Stimulated activated CD4-positive, alpha-beta T cell treated with anti-CD3 and anti-CD28 coated beads, TNF-alpha, amount 100 ng/mL, for 1 hour (primary cell): ENCODE measurements around the gene STX2.
"Not testable (repeated sequence)": the region's sequence is repeated elsewhere in the genome, so short reads cannot be mapped to it uniquely, and the experiment has no call there.

Experiments
- DNase-seq, 3 donors: peaks; one replicate each; pipeline ENCODE4 v3.0.0-alpha.2; 2020; ENCODE audit warnings: low read depth in 3 of 3, low spot score in 1 of 3

Gene STX2

DNA sequence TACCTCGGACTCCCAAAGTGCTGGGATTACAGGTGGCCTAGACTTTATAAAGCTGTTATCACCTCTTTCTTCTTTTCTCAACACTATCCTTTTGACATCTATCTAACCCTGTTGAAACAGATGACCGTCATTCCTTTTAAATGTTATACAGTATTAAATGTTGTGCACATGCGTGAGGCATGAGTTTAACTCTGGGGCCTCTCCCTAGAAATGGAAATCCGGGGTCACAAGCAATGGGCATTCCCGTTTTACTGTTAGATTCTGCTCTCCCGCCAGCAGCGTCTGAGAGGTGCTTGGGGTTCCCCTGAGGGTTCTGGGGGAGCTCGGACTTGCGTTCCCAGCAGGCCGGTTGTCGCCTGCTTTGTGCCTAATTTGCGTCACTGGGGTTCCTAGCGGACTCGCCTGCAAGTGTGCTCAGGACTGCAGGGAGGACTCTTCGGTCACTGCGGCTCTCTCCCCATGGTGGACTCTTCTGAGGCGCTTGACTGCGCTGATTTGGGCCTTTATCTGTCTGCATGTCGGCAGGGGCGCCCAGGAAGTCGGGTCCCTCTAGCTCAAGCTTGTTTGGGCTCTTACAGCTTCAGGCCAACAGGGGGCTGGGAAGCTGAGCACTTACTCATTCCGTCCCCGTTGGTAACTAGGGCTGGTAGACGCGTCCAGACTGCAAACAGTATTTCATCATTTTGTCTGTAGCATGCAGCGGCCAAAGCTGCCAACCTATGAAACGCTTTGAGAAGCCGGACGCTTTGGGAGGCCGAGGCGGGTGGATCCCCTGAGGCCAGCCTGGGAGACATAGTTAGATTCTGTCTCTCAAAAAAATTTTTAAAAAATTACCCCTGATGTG is 31.6 kb upstream of the STX2 start:
- DNase-seq = peak in 2 of 3 donors; percentile 29 to 38

- no peak for DNase-seq
These were observed 29.4 kb upstream of the STX2 start for GRCh38 chr12:130868412-130868811.

GRCh38 chr12:130863298-130863697 is 24.2 kb upstream of the STX2 start:
- no peak for DNase-seq

GRCh38 chr12:130862771-130863170 is 23.7 kb upstream of the STX2 start:
- DNase-seq = not testable (repeated sequence)

- no peak for DNase-seq
These were observed 23.1 kb upstream of the STX2 start for GRCh38 chr12:130862161-130862560.

- DNase-seq = no peak
These were observed 21.3 kb upstream of the STX2 start for GRCh38 chr12:130860311-130860710.

DNA sequence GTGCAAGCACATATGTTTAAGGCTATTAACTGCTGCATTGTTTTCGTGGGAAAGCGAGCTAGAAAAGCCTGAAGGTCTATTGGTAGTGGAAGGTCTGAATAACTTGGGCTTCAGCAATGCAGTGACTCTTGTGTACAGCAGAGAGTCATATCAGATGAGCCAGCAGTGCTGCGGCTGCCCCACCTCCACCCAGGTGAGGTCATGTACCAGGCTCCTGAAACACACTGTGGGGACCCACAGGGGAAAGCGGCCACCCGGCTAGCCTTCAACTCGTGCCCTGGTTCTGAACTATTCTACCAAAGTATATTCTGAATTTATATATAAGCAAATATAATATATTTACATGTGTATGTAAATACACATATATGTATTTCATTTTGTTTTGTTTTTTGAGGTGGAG is 20.1 kb upstream of the STX2 start:
- DNase-seq = no peak

GRCh38 chr12:130858084-130858483 is 19.0 kb upstream of the STX2 start:
- DNase-seq = no peak

GRCh38 chr12:130856088-130856487 is 17.0 kb upstream of the STX2 start:
- DNase-seq = no peak

GRCh38 chr12:130850418-130851021 is 11.5 kb upstream of the STX2 start:
- no peak for DNase-seq

DNA sequence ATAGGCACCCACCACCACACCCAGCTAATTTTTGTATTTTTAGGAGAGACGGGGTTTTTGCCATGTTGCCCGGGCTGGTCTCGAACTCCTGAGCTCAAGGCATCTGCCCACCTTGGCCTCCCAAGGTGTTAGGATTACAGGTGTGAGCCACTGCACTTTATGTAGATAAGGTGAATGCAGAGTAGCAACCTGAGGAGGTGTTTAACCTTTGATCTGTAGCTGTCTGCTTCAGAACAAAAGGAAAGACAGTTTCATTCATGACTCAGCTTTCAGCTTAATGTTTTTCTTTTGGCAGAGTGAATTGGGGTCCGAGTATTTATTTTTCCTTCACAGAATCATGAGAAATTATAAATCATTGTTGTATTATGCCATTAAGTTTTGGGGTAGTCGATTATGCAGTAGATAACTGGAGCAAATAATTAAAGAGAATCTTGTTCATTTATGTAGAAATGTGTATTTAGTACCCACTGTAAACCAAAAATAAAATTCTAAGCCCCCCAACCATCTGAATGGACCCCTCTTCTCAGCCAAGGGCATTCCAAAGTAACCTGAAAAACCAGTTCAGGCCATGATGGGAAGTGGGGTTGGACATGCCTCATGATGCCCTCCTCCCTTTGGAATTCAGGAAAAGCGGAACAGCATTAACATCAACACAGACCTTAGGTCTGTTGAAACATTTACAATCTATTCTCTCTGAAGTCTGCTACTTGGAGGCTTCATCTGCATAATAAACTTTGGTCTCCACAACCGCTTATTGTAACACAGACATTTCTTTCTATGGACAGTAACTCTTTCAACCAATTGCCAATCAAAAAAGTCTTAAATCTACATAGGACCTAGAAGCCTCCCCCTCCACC is 10.7 kb upstream of the STX2 start:
- DNase-seq = no peak

GRCh38 chr12:130848785-130849305 is 9.8 kb upstream of the STX2 start:
- not testable (repeated sequence) for DNase-seq

DNA sequence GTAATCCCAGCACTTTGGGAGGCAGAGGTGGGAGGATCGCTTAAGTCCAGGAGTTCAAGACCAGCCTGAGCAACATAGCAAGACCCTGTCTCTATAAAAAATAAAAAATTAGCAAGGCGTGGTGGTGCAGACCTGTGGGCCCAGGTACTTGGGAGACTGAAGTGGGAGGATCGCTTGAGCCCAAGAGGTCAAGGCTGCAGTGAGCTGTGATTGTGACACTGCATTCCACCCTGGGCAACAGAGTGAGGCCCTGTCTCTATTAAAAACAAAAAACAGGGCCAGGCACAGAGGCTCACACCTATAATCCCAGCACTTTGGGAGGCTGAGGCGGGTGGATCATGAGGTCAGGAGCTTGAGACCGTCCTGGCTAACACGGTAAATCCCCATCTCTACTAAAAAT is 9.1 kb upstream of the STX2 start:
- DNase-seq = not testable (repeated sequence)

DNA sequence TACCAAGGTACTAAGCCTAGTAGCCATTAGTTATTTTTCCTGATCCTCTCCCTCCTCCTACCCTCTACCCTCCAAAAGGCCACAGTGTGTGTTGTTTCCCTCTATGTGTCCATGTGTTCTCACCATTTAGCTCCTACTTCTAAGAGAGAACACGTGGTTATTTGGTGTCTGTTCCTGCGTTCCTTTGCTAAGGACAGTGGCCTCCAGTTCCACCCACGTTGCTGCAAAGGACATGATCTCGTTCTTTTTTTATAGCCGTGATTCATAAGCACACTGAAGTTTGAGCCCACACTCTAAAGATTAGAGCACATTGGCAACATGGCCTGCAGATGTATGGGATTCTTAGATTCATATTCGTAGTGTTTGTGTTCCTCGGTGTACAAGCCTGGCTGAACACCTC is 8.1 kb upstream of the STX2 start:
- DNase-seq = no peak

GRCh38 chr12:130846369-130846768 is 7.3 kb upstream of the STX2 start:
- DNase-seq = no peak

GRCh38 chr12:130839770-130840404 is 837 bp upstream of the STX2 start:
- DNase-seq = no peak

DNA sequence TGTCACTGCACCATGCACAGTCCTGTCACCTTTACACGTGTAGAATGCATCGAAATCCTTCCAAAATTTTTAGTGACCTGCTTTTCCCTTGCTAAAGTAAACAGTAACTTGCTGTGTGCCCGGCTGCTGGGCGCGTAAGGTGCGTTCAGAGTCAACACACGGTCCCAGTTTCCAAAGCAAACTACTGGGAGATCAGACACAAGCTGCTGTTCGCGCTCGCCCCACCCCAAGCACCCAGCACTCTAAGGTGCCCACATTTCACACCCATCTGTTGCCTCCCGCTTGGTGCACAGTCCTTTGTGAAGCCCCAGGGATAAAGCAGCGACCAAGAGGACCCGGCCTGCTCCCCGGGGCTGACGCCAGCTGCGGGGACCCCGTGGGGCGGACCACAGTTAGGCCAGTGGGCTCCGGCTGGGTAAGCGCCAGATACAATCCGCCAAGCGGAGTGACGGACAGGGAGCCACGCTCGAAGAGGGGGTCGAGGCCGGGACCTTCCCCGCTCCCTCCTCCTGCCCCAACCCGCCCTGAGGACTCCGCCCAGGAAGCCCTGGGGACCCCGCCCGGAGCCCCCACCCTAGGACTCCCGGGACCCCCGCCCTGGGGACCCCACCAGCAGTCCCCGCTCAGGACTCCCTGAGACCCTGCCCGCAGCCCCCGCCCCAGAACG is 633 bp downstream of the STX2 start:
- peak in 1 of 3 donors; percentile 8 for DNase-seq

GRCh38 chr12:130835436-130835835 is 3.6 kb downstream of the STX2 start:
- DNase-seq = no peak

- no peak for DNase-seq
These were observed 4.0 kb downstream of the STX2 start for GRCh38 chr12:130835011-130835410.

DNA sequence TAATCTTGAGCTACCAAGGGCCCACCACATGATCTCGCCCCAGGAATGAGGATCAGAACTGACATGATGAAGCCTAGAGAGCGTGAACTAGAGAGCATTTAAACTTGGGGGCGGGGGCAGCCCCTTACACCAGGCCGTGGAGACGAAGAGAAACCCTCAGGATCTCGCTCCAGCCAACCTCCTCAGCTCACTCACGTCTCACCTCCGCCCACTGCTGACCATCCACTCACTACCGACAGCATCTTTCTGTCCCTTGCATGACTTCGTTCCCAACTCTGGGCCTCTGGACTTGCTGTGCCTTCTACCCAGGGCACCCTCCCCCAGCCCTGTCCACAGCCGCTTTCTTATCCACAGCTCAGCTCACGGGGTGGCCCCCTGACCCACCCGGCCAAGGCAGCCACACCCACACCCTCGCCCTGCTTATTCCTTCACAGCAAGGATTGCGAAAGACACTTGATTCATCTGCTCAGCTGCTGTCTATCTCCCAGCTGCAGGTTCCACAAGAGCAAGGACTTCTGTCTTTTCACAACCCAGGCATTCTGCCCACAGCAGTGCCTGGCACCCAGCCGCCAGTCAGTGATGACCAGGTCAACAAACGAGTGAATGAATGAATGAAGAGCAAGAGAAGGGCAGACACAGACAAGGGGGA is 6.4 kb downstream of the STX2 start:
- DNase-seq = no peak
